Ureter (tissue), 1 donor: Measurements from ENCODE around the gene PYGO2. TPM values are rescaled to one million over a fixed set of nuclear protein-coding genes. Genes with fewer than 3 reads are reported as not detected.
"Not testable (repeated sequence)": the region's sequence is repeated elsewhere in the genome, so short reads cannot be mapped to it uniquely, and the experiment has no call there.

Experiments
- DNase-seq: peaks from one replicate; pipeline ENCODE4 v3.0.0-alpha.2; 2020; ENCODE audit warnings: low spot score
- total RNA-seq: library from RNA; stranded (reverse); gene quantifications from one replicate; pipeline ENCODE4 v1.2.4, GENCODE V29; 2023
- donor health status: DM: yes; HTN: yes; CAD: no.

The PYGO2 gene
- total RNA-seq, 1 donor from 2014 or later: 35.8 TPM

- DNase-seq: no peak
These were observed 38.8 kb upstream of the PYGO2 start for GRCh38 chr1:155000411-155000725.

GRCh38 chr1:154999571-155000410, 38.2 kb upstream of the PYGO2 start:
- peak; percentile 64 for DNase-seq

GRCh38 chr1:154998818-154999570, 37.4 kb upstream of the PYGO2 start:
- peak; percentile 71 for DNase-seq

- DNase-seq: no peak
These were observed 36.7 kb upstream of the PYGO2 start for GRCh38 chr1:154998201-154998780.

GRCh38 chr1:154996966-154997701, 35.6 kb upstream of the PYGO2 start:
- no peak for DNase-seq

DNA sequence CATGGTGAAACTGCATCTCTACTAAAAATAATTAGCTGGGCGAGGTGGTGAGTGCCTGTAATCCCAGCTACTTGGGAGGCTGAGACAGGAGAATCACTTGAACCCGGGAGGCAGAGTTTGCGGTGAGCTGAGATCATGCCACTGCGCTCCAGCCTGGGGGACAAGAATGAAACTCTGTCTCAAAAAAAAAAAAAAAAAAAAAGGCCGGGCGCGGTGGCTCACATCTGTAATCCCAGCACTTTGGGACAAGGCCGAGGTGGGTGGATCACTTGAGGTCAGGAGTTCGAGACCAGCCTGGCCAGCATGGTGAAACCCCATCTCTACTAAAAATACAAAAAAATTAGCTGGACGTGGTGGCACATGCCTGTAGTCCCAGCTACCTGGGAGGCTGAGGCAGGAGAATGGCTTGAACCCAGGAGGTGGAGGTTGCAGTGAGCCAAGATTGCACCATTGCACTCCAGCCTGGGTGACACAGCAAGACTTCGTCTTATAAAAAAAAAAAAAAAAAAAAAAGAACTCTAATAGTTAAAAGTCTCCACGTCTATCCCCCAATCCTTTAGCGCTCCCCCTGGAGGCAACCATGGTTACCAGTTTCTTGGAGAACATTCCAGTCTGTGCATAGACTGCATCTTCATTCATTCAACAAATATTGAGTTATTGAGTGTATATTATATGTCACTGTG, 33.9 kb upstream of the PYGO2 start:
- peak; percentile 58 for DNase-seq

- DNase-seq: no peak
These were observed 33.0 kb upstream of the PYGO2 start for GRCh38 chr1:154994591-154994990.

- no peak for DNase-seq
These were observed 32.6 kb upstream of the PYGO2 start for GRCh38 chr1:154994269-154994587.

- DNase-seq: no peak
These were observed 32.1 kb upstream of the PYGO2 start, which contains the start of gene LENEP for GRCh38 chr1:154993572-154994268. LENEP (plus strand) TSS chr1:154993586; CDS start chr1:154993608, 22 bp downstream.

- DNase-seq: no peak
These were observed 31.4 kb upstream of the PYGO2 start for GRCh38 chr1:154992721-154993571.

GRCh38 chr1:154990276-154990675, 28.7 kb upstream of the PYGO2 start:
- DNase-seq: no peak

- no peak for DNase-seq
These were observed 27.7 kb upstream of the PYGO2 start for GRCh38 chr1:154989195-154989860.

DNA sequence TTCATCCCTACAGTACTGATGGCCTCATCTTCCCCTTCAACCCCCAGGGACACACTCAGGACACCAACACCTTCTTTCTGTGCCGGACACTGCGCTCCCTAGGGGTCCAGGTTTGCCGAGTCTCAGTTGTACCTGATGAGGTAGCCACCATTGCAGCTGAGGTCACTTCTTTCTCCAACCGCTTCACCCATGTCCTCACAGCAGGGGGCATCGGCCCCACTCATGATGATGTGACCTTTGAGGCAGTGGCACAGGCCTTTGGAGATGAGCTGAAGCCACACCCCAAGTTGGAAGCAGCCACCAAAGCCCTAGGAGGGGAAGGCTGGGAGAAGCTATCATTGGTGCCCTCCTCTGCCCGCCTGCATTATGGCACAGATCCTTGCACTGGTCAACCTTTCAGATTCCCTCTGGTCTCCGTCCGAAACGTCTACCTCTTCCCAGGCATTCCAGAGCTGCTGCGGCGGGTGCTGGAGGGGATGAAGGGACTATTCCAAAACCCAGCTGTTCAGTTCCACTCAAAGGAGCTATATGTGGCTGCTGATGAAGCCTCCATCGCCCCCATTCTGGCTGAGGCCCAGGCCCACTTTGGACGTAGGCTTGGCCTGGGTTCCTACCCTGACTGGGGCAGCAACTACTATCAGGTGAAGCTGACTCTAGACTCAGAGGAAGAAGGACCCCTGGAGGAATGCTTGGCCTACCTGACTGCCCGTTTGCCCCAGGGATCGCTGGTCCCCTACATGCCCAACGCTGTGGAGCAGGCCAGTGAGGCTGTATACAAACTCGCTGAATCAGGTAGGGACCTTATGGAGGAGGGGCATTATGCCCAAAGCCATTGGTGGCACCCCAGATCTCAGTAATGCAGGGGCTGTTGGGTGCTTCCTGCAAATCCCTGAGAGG, 26.7 kb upstream of the PYGO2 start:
- DNase-seq: no peak

DNA sequence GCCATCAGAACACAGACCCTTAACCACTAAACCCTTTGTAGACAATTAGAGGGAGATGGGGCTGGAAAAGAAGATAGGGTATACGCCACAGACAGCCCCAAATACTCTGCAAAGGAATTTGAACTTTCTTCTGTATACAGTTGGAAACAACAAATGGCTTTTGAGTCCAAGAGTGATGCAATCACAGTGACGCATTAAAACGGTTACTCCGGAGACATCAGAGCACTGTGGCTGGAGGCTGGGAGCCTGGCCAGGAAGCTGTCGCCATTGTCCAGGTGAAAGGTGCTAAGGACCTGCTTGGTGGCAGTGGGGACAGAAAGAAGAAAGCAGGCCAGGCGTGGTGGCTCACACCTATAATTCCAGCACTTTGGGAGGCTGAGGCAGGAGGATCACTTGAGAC, 25.7 kb upstream of the PYGO2 start:
- no peak for DNase-seq

DNA sequence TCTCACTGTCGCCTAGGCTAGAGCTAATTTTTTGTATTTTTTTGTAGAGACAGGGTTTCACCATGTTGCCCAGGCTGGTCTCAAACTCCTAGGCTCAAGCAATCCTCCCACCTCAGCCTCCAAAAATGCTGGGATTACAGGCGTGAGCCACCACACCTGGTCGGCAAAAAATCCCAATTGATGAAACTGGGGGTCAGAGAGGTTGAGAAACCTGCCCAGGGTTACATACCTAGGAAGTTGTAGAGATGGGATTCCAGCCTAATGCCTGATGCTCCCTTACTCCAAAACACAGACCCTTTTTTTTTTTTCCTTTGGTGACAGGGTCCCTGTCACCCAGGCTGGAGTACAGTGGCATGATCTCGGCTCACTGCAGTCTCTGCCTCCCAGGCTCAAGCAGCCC, 25.2 kb upstream of the PYGO2 start:
- DNase-seq: not testable (repeated sequence)

DNA sequence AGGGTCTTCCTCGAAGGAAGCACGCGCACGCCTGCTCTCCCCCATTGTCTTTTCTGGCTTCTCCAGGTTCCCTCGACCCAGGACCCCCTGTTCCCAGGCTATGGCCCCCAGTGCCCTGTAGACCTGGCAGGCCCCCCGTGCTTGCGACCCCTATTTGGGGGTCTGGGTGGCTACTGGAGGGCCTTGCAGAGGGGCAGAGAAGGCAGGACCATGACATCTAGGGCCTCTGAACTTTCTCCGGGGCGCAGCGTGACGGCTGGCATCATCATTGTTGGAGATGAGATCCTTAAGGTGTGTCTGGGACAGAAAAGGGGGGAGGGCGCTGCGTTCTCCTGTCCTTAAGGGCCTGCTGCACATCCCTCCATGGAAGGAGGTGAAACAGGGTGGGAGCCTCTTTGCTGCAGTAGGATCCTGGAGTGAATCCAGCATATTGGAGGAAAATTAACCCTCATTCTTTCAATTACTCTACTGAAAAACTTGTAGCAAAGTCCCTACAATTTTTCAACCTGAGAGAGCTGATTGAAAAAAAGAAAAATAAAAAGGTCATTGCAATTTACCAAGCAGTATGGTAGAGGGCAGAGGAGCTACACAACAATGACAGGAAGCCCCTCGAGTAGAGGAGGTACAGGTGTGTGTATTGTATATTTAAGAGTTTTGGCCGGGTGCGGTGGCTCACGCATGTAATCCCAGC, 22.3 kb upstream of the PYGO2 start:
- DNase-seq: no peak

DNA sequence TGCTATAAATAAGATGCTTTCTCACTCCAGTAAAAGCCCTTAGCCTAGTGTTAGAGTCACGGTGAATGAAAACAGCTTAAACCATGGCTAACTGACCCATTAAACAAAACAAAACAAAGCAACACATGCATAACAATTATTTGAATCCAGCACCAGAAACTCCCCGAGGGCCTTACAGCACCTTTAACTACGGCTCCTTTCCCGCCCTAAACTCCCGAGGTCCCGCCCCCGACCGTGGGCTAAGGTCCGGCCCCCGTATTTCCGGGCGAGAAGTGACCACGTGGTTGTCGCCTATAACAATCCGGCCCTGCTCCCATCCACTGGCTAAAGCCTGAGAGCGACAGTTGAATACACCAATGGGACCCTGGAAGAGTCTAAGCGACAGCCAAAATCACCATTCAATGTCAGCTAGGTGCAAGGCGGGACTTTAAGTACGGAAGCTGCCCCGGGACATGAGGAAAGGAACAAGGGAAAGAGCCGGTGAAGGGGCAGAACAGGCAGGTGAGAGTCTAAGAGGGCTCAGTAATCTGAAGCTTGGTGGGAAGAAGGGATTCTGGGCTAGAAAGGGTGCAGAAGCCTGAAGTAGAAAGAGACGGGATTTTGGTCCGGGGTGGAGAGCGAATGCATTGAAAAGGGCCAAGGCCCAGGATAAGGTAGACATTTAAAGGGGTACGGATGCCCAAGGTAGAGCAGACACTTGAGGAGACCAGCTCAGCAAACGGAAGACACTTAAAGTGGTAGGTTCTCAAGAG, 21.5 kb upstream of the PYGO2 start, which contains the start of gene FLAD1:
Gene FLAD1, plus strand, starts transcription at position 448 of the 752 bp plus-strand sequence. CDS start 351 bp downstream, outside the sequence.
- peak; percentile 98 for DNase-seq
